Stimulated activated CD4-positive, alpha-beta T cell treated with anti-CD3 and anti-CD28 coated beads, Interleukin-2, amount 100 ng/mL, for 48 hours (primary cell): ENCODE data around the gene SALL3.

Source experiments
- DNase-seq, 2 donors: peaks; one replicate each; pipeline ENCODE4 v3.0.0-alpha.2; 2020

Gene SALL3

DNA sequence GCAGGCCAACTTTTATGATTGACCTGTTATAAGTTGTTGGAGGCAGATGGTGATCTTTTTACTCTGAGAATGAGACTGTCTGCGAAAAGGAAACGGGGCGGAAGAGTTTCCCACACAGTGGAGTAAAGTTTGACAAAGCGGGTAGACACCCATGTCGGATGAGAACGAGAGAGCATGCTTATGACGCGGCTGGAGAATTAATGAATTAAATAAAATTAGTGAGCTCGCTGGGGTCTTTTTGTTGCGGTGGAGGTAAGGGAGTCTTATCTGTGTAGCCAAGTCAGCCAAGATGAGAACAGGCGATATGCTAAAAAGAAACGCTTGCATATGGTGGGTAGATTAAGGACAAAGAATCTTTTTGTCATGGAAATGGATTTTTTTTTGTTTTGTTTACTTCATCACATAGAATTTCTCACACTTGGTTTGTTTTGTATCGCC lies 1.8 kb downstream of the SALL3 start:
- no peak for DNase-seq

DNA sequence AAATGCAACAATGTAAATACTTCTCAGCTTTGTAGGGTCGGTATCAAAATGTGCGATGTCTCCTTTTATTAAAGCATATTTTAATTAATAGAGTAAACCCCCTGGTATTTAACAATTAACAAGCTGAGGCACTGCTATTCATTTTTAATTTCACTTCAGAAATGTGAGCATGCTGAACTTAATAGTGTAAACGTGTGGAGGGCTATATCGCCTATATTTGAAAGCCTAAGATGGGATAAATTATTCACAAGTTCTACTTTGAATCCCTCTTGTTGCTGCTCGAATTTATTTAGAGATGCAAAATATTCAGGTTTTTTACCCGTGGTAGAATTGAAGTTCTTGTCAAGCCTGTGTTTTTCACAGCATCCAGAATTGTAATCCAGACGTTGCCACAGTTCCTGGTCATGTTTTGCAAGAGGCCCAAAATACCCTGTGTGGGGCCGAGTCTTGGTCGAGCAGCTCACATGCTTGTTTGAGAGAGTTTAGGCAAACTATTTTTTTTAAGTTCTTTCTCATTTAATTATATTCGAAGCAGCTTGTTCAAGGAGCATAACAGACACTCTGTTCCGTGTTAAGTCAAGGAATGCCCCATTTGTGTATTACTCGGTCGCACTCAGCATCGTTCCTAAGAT lies 2.5 kb downstream of the SALL3 start:
- DNase-seq, result no peak

DNA sequence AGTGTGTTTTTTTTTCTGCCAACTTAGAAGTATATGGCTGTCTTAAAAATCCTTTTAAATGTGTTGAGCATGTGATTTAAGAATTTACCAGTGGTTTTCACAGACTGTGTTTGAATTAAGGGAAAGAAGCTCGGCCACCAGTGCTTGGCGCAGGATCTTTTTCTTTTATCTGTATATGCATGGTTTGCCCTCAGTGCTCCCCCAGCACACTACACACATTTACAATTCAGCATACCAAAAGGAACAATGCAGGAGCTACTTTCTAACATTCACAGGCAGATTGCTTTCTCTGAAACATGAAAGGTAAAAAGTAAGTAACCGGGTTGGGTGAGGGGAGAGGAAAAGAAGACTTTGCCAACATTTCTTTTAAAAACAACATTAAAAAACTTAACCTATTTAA lies 3.9 kb downstream of the SALL3 start:
- DNase-seq, result no peak

DNA sequence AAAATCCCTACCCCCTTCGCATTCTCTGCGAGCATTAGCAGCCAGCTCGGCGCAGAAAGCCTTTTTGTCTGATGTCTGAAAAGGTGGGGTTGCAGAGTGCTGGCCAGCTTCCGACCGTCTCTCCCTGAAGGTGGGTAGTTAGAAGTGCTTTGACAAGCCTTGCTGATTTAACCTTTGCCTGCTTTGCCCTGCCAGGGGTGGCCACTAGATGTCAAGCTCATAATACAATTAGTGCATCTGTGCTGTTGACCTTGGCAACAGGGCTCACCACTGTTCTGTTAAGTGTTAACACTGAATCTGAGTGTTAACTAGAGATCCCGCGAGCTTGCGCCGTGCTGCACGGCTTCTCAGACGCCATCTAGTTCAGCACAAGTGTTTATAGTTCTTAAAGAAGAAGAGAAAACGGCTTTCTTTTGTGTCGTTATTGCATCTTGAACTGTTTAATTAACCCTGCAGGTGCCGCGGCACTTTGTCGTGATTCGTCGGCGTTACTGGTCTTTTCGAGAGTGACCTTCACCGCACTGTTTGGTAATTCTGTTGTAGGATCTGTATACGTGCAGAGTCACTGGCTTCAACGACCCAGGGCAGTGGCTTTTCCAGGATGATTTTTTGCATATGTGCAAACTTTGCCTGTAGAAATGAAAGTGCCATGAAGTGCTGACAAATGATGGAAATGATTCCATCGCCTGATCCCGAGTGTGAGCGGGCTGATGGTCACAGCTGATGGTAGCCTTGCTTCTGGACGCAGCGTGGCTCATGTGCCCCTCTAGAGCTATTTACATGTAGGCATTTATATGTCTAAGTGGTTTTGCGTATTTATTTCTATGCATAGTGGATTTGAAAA lies 5.5 kb downstream of the SALL3 start:
- no peak for DNase-seq

DNA sequence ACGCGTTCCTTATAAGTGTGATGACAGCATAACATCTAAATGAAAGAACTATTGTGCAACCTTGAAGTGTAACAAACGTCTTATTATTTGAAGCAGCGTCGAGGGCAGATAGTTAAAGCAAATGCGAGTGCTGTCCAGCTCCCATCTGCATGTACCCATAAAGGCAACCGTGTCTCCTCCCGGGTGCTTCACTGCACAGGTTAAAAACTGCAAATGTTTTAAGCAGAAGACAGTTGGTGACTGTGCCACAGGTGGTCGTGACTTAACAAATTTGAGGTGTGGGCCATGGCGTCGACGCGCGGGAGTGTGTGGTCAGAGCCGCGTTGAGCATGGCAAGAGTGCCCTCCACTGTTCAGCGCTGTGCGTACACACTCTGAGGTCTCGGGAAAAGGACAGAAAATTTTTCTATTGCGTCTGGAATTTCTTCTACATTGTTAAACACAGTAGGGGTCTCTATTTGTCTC lies 6.4 kb downstream of the SALL3 start:
- no peak for DNase-seq

DNA sequence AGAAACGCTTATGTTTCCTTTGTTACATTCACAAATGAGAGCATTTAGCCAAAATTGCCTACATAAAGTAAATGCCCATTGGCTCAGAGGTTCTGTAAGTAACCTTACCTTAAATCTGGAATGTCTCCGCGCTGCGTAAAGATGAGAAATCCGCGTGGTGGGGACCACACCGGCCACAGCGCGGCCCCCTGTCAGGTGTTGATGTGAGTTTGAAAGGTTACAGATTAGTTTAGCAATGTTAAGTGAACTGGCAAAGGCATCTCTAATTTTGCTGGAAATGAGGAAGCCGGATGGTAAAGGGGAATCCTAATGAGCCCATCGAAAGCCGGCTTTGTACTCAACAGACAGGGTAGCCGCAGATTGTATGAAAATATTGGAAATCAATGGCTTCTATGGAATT lies 11.8 kb downstream of the SALL3 start:
- no peak for DNase-seq

DNA sequence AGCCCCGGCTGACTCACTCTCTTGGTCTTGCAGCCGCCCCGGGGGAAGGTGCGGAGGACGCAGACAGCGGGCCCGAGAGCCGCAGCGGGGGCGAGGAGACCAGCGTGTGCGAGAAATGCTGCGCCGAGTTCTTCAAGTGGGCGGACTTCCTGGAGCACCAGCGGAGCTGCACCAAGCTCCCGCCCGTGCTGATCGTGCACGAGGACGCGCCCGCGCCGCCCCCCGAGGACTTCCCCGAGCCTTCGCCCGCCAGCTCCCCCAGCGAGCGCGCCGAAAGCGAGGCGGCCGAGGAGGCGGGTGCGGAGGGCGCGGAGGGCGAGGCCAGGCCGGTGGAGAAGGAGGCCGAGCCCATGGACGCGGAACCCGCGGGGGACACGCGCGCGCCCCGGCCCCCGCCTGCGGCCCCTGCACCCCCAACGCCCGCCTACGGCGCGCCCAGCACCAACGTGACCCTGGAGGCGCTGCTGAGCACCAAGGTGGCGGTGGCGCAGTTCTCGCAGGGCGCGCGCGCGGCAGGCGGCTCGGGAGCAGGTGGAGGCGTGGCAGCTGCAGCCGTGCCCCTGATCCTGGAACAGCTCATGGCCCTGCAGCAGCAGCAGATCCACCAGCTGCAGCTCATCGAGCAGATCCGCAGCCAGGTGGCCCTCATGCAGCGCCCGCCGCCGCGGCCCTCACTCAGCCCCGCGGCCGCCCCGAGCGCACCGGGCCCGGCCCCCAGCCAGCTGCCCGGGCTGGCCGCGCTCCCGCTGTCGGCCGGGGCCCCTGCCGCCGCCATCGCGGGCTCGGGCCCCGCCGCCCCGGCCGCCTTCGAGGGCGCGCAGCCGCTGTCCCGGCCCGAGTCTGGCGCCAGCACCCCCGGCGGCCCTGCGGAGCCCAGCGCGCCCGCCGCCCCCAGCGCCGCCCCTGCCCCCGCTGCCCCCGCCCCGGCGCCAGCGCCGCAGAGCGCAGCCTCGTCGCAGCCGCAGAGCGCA lies 12.7 kb downstream of the SALL3 start:
- no peak for DNase-seq

DNA sequence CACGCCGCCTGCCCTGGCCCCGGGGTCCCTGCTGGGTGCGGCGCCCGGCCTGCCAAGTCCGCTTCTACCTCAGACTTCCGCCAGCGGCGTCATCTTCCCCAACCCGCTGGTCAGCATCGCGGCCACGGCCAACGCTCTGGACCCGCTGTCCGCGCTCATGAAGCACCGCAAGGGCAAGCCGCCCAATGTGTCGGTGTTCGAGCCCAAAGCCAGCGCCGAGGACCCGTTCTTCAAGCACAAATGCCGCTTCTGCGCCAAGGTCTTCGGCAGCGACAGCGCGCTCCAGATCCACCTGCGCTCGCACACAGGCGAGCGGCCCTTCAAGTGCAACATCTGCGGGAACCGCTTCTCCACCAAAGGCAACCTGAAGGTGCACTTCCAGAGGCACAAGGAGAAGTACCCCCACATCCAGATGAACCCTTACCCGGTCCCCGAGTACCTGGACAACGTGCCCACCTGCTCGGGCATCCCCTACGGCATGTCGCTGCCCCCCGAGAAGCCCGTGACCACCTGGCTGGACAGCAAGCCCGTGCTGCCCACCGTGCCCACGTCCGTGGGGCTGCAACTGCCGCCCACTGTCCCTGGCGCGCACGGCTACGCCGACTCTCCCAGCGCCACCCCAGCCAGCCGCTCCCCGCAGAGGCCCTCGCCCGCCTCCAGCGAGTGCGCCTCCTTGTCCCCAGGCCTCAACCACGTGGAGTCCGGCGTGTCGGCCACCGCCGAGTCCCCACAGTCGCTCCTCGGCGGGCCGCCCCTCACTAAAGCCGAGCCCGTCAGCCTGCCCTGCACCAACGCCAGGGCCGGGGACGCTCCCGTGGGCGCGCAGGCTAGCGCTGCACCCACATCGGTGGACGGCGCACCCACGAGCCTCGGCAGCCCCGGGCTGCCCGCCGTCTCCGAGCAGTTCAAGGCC lies 13.7 kb downstream of the SALL3 start:
- DNase-seq, result no peak

DNA sequence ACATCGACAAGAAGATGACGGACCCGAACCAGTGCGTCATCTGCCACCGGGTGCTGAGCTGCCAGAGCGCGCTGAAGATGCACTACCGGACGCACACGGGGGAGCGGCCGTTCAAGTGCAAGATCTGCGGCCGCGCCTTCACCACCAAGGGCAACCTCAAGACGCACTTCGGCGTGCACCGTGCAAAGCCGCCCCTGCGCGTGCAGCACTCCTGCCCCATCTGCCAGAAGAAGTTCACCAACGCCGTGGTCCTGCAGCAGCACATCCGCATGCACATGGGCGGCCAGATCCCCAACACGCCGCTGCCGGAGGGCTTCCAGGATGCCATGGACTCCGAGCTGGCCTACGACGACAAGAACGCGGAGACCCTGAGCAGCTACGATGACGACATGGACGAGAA lies 14.4 kb downstream of the SALL3 start:
- DNase-seq, result no peak

DNA sequence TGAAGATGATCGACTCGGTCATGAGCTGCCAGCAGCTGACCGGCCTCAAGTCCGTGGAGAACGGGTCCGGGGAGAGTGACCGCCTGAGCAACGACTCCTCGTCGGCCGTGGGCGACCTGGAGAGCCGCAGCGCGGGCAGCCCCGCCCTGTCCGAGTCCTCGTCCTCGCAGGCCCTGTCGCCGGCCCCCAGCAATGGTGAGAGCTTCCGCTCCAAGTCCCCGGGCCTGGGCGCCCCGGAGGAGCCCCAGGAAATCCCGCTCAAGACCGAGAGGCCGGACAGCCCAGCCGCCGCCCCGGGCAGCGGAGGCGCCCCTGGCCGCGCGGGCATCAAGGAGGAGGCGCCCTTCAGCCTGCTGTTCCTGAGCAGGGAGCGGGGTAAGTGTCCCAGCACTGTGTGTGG lies 14.9 kb downstream of the SALL3 start:
- no peak for DNase-seq

DNA sequence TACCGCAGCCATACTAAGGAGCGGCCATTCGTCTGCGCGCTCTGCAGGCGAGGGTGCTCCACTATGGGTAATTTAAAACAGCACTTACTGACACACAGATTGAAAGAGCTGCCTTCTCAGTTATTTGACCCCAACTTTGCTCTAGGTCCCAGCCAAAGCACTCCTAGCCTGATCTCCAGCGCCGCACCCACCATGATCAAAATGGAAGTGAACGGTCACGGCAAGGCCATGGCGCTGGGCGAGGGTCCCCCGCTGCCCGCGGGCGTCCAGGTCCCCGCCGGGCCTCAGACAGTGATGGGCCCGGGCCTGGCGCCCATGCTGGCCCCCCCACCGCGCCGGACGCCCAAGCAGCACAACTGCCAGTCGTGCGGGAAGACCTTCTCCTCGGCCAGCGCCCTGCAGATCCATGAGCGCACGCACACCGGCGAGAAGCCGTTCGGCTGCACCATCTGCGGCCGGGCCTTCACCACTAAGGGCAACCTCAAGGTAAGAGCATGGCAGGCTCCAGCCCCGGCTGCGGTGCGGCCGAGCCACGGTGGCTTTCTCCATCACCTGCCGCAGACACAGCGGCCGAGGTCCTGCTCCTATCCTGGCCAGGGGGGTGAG lies 15.5 kb downstream of the SALL3 start:
- DNase-seq, result no peak

DNA sequence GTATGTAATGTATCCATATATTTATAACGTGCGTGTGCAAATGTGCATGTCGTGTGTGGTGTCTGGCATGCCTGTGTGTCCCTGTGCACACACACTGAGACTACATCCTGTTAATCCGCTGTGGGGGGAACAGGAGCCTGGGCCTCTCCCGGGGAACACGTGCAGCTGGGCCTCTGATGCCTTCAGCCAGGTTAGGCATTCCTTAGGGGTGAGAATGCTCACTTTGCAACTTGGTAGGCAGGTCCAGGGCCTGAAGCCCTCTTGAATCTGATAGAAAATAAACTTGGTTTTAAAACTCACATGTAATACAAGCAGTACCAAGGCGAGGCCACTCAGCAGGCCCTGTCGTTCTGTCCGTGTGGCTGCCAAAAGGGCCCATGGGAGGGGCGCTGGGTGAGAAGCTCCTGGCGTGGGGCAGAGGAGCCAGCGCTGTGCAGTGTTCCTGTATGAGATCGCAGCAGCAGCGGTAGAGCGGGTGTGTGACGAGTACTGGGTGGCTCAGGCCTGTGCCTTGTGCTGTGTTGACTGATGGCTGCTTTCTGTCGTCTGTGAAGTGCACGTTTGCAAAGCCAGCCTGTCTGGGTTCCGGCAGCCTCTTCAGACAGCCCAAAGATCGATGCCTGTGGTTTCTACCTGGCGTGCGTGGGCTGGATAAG lies 16.2 kb downstream of the SALL3 start:
- no peak for DNase-seq

DNA sequence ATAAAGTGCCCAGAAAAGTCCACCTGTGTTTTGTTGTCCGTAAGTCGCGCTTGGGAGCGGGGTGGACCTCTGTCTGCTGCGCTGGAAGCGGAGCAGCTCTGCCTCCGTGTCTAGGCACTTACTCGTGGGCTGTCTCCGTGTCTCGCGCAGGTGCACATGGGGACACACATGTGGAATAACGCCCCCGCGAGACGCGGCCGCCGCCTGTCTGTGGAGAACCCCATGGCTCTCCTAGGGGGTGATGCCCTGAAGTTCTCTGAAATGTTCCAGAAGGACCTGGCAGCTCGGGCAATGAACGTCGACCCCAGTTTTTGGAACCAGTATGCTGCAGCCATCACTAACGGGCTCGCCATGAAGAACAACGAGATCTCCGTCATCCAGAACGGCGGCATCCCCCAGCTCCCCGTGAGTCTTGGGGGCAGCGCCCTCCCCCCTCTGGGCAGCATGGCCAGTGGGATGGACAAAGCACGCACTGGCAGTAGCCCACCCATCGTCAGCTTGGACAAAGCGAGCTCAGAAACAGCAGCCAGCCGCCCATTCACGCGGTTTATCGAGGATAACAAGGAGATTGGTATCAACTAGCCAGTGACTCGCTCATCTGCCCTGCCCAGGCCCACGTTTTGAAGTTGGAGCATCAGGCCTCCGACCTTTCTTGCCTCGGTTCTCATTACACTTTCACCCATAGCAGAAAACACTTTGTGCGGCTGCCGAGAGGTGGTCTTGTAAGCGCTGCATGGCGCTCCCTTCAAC lies 17.3 kb downstream of the SALL3 start:
- DNase-seq, result no peak

DNA sequence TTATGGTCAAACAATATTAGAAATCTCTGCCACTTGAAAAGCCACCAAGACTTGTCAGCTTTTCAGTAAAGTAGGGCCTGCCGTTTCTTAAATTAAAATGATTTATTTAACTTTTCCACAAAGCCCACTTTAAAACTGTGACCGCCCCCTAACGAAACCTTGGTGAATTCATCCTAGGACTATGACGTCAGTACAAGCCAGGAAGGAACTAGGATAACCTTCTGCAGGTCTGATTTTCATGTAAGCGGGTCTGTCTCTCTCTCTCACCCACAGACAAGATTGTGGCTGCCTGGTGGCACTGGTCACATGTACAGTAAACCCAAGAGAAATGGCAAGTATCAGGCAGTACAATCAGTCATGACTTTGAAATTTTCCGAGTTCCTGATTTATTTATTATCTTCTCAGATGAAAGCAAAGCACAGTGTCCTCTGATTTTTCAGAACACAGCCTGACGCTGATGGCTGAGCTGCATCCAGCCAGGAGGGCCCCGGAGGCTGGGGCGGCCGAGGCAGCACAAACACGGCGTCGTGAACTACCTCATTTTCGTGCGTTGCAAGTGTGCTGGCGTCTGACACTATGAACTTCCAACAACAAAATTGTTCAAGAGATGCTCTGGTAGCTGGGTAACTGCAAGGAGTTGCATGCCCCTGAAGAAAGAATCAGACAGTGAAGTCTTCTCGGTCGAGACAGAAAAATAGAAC lies 18.9 kb downstream of the SALL3 start:
- no peak for DNase-seq

DNA sequence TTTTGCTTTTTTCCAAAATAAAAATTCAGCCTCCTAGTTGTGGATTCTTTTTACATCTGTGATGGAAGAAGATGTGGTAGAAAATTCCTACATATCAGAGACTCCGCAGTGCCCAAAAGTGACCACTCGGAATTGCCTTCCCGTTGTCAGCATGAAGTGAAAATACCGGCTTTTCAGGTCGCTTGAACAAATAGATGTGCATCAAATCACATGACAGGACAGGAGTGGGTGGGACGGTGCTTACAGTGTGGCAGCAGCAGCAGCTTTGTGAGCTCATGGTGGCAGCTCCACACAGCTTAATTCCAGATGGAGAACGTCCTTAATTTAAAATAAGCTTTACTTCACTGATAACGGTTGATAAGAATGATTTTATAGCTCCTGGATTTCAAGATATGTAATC lies 20.3 kb downstream of the SALL3 start:
- no peak for DNase-seq

DNA sequence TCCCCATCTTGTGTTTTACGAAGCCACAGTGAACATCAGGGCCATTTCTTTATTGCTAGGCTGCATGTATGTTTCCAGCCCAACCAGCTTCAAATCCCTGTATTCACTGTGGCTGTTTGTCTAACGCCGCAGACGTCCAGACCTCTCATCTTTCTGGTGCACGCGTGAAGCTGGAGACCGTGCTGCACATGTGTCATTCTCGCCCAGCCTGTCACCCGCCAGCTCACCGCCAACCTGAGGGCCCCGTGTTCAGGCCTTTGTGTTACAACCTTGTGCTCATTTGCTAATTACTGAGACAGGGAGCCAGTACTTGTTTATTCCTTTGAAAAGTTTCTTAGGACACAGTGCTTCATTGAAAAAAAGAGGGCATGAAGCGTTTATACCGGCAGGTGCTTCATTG lies 21.4 kb downstream of the SALL3 start:
- no peak for DNase-seq

DNA sequence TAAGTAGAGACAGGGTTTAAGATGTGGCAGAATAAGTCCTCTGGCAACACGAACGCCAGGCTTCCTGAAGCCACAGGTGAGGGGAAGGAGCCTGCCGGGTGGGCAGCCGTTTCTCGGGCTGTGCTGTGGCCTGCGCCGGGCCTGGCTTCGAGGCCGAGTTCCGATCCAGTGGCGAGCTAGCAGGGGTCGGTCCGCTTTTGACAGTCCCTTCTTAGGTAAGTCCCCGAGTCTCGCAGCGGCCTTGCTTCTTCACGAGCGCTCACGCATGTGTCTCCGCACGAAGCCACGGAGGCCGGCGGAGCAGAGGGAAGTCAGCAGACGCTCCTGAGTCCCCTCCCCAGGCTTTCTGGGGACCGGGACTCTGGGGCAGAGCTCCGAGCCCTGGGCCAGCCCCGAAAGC lies 26.0 kb downstream of the SALL3 start:
- DNase-seq, result no peak

DNA sequence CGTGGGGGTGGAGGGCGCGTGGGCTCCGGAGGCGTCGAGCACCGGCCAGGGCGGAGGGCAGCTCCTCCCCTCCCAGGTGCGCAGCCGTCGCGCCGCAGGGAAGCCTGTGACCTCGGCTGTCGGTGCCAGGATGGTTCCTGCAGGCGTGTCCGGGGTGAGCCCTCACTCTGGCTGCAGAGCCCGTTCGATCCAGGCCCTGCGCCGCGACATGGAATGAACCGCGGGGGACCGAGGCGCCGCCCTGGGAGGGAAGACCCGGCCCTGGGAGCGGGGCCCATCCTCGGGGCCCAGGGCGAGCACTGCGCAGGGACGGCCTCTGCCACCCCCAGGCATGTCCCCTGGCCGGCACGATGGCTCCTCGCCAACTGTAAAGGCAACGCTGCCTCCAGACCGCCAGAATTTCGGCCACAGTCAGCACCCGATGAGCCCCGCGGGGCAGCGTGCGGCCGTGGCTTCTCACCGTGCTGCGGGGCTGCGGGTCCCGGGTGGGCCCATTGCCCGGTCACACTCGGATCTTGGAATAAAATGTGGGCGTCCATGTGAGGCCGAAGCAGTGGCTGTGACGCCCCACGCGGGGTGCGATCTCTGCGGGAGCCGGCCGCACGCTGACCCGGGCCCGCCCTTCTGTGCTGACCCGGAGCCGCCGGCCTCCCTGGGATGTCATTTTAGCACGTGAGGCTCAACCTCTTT lies 26.6 kb downstream of the SALL3 start:
- no peak for DNase-seq

DNA sequence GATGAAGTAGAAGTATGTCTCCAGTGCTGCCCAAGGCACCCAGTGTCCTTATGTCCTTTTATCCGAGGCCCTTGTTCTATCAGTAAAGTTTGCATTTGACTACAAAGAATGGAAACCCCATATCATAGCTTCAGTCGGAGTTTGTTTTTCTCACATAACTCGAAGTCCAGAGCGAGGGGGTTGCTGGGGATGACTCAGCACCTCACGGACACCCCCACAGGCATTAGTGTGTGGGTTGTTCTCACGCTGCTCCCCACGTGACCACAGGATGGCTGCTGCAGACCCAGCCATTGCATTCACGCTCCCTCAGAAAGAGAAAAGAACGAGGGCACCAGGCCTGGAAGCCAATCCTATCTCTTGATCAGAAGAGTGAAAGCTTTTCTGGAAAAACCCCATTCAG lies 27.8 kb downstream of the SALL3 start:
- no peak for DNase-seq
